Measurements from ENCODE around the gene ATF4. TPM values are rescaled to one million over a fixed set of nuclear protein-coding genes. Genes with fewer than 3 reads are reported as not detected.

ATF4 gene
- total RNA-seq, 2 experiments from 2014 or later: 720 to 732 TPM

GRCh38 chr22:39500101-39500500 lies 20.3 kb upstream of the ATF4 start:
- no peak overlapping the region for H2AFZ ChIP-seq (ENCODE audit: low read length)
- intact Hi-C loops (cut with micrococcal nuclease; ENCODE audit: unreplicated experiment): no loop called here
- H3K79me2 ChIP-seq (ENCODE audit: insufficient read depth, low read depth, low read length): peaks cover 26% of the 10 kb centered on the region
- no peak for DNase-seq (ENCODE audit: low spot score)
- peaks cover 32% of the 10 kb centered on the region for H3K4me1 ChIP-seq (ENCODE audit: insufficient read depth, low read length, poor library complexity, severe bottlenecking)
- TF ChIP-seq EZH2phosphoT487 (IDR thresholded peaks at IDR 0.05; ENCODE audit: borderline replicate concordance, low read depth, low read length) (no peak), CTCF (conservative IDR thresholded peaks at IDR 0.05; ENCODE audit: low read length) (no peak)
- BruUV-seq (replicated peaks): no TSS peak
- POLR2A ChIA-PET: interaction anchor here (0.6 to 2.1 kb wide), 2 partner anchors 28 to 53 kb away, joined by 5 read pairs; no protein-coding TSS in a partner anchor
- peaks cover 21% of the 10 kb centered on the region for H3K36me3 ChIP-seq (ENCODE audit: insufficient read depth, low read length)
- H3K4me2 ChIP-seq (ENCODE audit: low read length): no peak overlapping the region
- H3K4me3 ChIP-seq (ENCODE audit: low read depth, low read length, poor library complexity, severe bottlenecking): no peak overlapping the region
- CTCF ChIA-PET (ENCODE audit: unreplicated experiment): no interaction called here
- H4K20me1 ChIP-seq (ENCODE audit: insufficient read depth, low read length): peaks cover 12% of the 10 kb centered on the region; the same call in 1 of the 2 replicates
- H3K9me3 ChIP-seq (ENCODE audit: low read length): no peaks in the 10 kb centered on the region
- H3K27ac ChIP-seq (ENCODE audit: low read depth, low read length, poor library complexity, severe bottlenecking): no peak overlapping the region
- no peaks in the 10 kb centered on the region for H3K9me2 ChIP-seq (ENCODE audit: insufficient read depth, low read length)

GRCh38 chr22:39501644-39502108 lies 18.7 kb upstream of the ATF4 start:
- Histone ChIP-seq H3K27ac (ENCODE audit: low read depth, low read length, poor library complexity, severe bottlenecking) (no peak overlapping the region), H3K4me1 (ENCODE audit: insufficient read depth, low read length, poor library complexity, severe bottlenecking) (peaks cover 20% of the 10 kb centered on the region), H3K4me2 (ENCODE audit: low read length) (peak overlapping the region; percentile 87), H3K36me3 (ENCODE audit: insufficient read depth, low read length) (peaks cover 37% of the 10 kb centered on the region), H3K9me2 (ENCODE audit: insufficient read depth, low read length) (no peaks in the 10 kb centered on the region), H3K9me3 (ENCODE audit: low read length) (no peaks in the 10 kb centered on the region), H3K79me2 (ENCODE audit: insufficient read depth, low read depth, low read length) (peaks cover 42% of the 10 kb centered on the region), H3K4me3 (ENCODE audit: low read depth, low read length, poor library complexity, severe bottlenecking) (peak overlapping the region; percentile 87), H2AFZ (ENCODE audit: low read length) (peak overlapping the region; percentile 56; the same call in 1 of the 2 replicates), H4K20me1 (ENCODE audit: insufficient read depth, low read length) (peaks cover 20% of the 10 kb centered on the region)
- TF ChIP-seq CTCF (conservative IDR thresholded peaks at IDR 0.05; ENCODE audit: low read length) (no peak), EZH2phosphoT487 (IDR thresholded peaks at IDR 0.05; ENCODE audit: borderline replicate concordance, low read depth, low read length) (no peak)
- intact Hi-C loops (cut with micrococcal nuclease; ENCODE audit: unreplicated experiment): loop anchor here (1.0 kb wide), 1 partner anchor 20 kb away; no protein-coding TSS in a partner anchor
- ChIA-PET POLR2A (interaction anchor here (1.3 to 2.1 kb wide), 5 partner anchors 15 to 27 kb away, joined by 3 to 8 read pairs (median 5); partner anchors contain the start of gene ATF4), CTCF (ENCODE audit: unreplicated experiment) (interaction anchor here (1.1 kb wide), 1 partner anchor 13 kb away, joined by 5 read pairs; no protein-coding TSS in a partner anchor)
- no peak for DNase-seq (ENCODE audit: low spot score)
- BruUV-seq (replicated peaks): no TSS peak

Data from OCI-LY7 (cell line).